HUDEP-2 (cell line): ENCODE measurements around the gene JAZF1.

Experiments
- DNase-seq, 76 experiments: peaks; one replicate each; lab custom pipeline; 2025; ENCODE audit not compliant: unreplicated experiment in 76 of 76; lab: John Stamatoyannopoulos, UW

The JAZF1 gene

DNA sequence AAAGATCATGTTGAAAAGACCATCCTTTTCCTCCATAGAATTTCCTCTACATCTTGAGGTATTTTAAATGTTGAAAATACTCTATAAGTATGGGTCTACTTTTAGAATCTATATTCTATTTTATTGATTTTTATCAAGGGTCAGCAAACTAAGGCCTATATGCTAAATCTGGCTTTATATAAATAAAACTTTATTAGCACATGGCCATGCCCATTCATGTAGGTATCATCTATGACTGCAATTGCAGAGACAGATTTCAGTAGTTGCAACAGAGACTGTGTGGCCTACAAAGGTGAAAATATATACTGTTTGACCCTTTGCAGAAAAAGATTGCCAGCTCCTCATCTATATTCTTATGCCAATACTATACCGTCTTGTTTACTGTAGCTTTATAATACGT lies 367.9 kb downstream of the JAZF1 start:
- DNase-seq: no peak

DNA sequence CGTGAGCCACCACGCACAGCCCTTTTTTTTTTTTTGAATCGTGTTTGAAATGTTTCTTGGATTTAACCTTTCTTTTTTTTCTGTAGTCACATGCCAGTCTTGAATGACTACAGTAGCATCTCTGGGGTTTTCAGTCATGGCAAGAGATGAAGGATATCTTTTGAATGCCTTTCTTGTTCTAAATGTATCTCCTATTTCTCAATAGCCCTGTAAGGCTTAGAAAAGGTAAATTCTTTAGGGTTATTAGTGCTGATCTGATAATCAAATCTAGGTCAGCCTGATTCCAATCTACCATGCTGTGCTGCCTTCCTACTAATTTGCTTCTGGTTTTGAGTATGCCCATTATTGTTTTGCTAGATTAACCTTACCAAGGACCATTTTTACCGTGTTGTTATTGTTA lies 370.4 kb downstream of the JAZF1 start:
- DNase-seq: no peak

GRCh38 chr7:27808626-27809025 lies 372.0 kb downstream of the JAZF1 start:
- DNase-seq: no peak

GRCh38 chr7:27804139-27804538 lies 376.5 kb downstream of the JAZF1 start:
- DNase-seq: no peak

DNA sequence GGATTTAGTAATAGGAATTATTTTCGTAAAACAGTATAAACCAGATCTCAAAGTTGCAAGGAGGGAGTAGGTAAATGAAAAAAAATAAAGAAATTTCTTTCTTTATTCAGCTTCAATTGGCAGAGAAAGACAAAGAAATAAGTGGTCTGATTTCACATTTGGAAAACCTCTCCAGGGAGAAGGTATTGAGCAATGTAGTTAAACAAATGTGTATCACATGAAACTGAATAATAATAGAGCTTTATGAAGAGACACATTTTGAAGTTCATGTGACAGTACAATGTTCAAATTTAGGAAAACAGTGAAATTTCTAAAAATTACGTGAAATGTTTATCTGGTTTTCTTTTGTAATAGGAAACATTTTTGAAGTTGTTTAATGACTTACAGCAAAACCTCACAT lies 377.6 kb downstream of the JAZF1 start:
- no peak for DNase-seq

DNA sequence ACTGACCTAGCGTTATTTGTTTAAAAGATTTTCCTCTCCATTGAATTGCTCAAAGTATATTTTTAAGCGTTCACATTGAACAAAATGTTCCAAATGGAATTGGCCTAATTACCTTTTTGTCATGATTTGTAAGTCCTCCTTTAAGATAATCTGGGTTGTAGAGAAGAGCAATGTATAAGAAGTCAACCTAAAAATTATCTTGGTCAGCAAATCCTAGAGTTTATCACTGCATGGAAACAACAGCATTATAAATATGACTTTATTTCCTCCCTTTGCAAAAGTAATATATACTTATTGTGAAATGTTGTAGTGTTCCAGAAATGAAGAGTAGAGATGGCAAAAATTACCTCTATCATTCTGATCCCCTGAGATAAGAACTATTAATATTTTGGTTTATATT lies 381.4 kb downstream of the JAZF1 start:
- DNase-seq: no peak

DNA sequence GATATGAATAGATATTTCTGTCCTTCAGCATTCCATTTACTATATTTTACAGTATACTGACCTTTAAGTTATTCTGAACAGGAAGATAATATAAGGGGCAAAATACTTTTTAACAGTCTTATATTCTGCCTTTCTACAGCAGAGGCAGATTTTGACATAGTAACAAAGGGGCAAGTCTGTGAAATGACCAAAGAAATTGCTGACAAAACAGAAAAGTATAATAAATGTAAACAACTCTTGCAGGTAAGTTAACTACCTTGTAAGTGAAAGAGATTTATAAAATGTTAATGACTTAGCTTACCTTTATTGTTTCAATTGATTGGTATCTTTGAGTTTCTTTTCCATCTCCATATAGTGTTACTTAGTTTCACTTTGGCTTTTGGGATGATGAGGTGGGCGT lies 384.6 kb downstream of the JAZF1 start:
- no peak for DNase-seq

DNA sequence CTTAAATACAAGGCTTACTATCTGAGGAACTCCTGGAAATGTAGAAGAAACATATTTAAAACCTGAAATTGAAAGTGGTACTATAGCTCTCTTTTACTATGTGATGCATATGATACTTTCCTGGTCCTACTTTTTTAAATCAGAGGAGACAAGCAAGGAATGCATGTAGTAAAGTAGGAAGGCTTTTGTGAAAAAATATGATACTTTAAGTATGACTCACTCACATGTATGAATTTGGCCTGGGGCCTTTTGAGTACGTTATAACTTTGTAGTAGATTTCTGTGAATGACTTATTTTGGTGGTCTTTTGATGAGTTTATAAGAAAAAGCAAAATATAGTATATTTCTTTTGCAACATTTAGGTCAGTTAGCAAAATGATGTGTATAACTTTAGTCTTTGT lies 386.8 kb downstream of the JAZF1 start:
- no peak for DNase-seq

- DNase-seq: no peak
Measured at GRCh38 chr7:27788437-27788836, 392.2 kb downstream of the JAZF1 start.

DNA sequence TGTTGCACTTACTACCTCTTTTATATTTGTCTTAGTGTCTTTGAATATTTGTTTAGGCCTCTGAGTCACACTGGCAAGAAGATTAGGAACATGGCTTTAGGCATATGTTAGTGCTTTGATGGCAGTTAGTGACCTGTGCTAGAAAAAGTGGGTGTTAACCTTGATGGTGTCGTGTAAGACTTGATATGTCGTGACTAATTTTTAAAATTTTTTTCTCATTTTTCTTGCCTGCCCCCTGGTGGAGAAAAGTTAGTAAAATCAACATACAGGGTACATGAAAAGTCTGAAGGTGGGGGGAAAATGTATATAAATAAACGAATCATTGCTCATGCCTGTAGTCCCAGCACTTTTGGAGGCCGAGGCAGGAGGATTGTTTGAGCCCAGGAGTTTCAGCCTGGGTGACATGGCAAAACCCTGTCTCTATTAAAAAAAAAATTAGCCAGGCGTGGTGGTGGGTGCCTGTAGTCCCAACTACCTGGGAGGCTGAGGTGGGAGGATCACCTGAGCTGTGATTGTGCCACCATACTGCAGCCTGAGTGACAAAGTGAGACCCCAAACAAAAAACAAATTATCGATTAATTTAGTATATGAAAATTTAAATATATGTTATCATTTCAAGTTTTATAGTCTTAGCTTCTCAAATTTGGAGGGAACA lies 396.1 kb downstream of the JAZF1 start:
- DNase-seq: peak in 54 of 76 experiments; percentile 2 to 92 (median 72)

- no peak for DNase-seq
Measured at GRCh38 chr7:27782849-27783248, 397.7 kb downstream of the JAZF1 start.

DNA sequence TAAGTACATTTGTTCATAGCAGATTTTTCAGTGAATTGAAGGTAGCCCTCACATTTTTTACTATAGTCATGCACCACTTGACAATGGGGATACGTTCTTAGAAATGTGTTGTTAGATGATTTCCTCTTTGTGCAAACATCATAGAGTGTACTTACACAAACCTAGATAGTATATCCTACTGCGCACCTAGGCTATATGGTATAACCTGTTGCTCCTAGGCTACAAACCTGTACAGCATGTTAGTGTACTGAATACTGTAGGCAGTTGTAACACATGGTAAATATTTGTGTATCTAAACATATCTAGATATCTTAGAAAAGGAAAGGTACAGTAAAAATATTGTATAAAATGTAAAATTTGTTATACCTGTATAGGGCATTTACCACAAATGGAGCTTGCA lies 399.4 kb downstream of the JAZF1 start:
- no peak for DNase-seq
